DOHH2 (cell line): ENCODE results near the gene LBX2.

Experiments
- EZH2phosphoT487 ChIP-seq: fragments of 200-600 bp; sonication (generic); IDR thresholded peaks from 2 replicates; pipeline ENCODE4 v1.6.1; 2017; ENCODE audit warnings: borderline replicate concordance, mild to moderate bottlenecking, antibody characterized with exemption, low read length, moderate library complexity, mixed read lengths
- TF ChIP-seq, protein P1 (sequence below): fragments of 200-600 bp; sonication (generic); IDR thresholded peaks from one replicate; pipeline ENCODE4 v1.5.1; 2014; ENCODE audit warnings: antibody characterized with exemption, mild to moderate bottlenecking, low read depth, low read length; ENCODE audit not compliant: poor library complexity, severe bottlenecking

DNA sequence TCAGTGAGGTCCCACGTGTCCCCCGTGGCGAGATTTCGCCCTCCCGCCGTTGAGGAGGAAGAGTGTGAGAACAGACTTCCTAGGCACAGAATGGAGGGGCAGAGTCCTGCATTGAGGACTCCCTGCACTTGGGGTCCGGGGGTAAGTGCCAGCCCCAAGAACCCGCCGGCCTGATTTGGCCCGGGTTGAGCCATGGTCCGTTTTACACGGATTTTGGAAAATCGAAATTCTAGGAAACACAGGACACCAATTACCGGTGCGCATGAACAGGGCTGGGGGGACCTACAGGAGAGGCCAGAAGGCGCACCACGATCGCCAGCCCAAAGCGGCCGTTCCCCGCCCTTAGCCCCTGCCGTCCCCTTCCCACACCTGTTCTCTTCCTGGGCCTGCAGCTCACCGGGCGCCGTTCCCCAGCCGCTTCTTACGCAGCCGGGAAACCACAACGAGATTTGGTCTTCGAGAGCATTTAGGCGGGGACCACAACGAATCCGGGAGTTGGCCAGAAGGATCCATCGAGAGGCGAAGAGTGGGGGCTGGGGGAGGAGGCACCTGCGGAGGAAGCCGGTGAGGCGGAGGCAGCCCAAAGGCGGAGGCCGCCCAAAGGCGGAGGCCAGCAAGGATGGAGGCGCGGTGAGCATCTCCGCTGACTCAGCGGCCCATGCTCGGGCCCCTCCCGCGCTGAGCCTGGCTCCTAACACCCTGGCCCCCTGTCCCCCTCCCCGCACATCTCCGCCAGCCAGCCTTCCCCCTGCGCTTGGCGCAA, 14.4 kb upstream of the LBX2 start:
- TF ChIP-seq, protein P1, sequence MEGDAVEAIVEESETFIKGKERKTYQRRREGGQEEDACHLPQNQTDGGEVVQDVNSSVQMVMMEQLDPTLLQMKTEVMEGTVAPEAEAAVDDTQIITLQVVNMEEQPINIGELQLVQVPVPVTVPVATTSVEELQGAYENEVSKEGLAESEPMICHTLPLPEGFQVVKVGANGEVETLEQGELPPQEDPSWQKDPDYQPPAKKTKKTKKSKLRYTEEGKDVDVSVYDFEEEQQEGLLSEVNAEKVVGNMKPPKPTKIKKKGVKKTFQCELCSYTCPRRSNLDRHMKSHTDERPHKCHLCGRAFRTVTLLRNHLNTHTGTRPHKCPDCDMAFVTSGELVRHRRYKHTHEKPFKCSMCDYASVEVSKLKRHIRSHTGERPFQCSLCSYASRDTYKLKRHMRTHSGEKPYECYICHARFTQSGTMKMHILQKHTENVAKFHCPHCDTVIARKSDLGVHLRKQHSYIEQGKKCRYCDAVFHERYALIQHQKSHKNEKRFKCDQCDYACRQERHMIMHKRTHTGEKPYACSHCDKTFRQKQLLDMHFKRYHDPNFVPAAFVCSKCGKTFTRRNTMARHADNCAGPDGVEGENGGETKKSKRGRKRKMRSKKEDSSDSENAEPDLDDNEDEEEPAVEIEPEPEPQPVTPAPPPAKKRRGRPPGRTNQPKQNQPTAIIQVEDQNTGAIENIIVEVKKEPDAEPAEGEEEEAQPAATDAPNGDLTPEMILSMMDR = no peak
- TF ChIP-seq EZH2phosphoT487 = no peak; the same call in 1 of the 2 replicates
